Heart left ventricle (tissue), 13 donors: Measurements from ENCODE around the gene CCBE1.

Experiments used
- POLR2A ChIP-seq, 2 donors: fragments of 450-650 bp; IDR thresholded peaks; one replicate each; pipeline ENCODE4 v1.6.1; 2017; ENCODE audit warnings: antibody characterized with exemption in 2 of 2, mild to moderate bottlenecking in 2 of 2, moderate library complexity in 2 of 2
- TF ChIP-seq, protein P1 (sequence below), 12 donors: fragments of 200-600 bp; sonication (generic) in 4 of 12; IDR thresholded peaks; one replicate each; pipeline versions ENCODE4 v1.5.0 to v1.8.0; 2018 to 2022; ENCODE audit warnings: antibody characterized with exemption in 12 of 12, mild to moderate bottlenecking in 5 of 12
- donor health status: ischemic (EF 13 %, LVEDD 7.1; RV severe dilation, severe dysfunction).
- donor health status: DM: no; HTN: yes; CAD: no.
- donor health status: DM: no; HTN: no; CAD: no.
- donor health status: ischemic (EF 25% LVEDD 6.9; RV normal size, moderate dysfunction).
- donor health status: ischemic (EF 25% LVEDD 5.7; RV mildly dilated, moderate dysfunction).
- donor health status: ischemic (EF 35%, LVEDD 5.7; RV mildly dilated, moderate dysfunction).
- donor health status: nonischemic (EF 11% LVEDD 7.7; RV severe dilation, severe dysfunction).
- donor health status: DM: yes; HTN: yes; CAD: no.
- donor health status: PGD.
- donor health status: ischemic (EF 29% LVEDD 5.4; RV normal size, mild dysfunction).
- donor health status: nonischemic (EF 23%, LVEDD 6.1; RV moderate dilation, normal function).

DNA sequence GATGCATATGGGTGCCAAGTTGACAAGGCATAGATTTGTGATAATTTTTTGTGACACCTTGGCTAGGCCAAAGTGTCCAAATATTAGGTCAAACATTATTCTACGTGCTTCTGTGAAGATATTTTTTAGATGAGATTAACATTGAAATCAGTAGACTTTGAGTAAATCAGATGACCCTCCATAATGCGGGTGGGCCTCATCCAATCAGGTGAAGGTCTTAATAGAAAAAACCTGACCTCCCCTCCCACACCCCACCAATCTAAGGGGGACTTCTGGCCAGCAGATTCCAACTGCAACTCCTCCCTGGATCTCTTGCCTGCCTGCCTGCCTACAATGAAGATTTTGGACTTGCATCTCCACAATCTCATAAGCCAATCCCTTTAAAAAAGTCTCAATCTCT lies 219.4 kb downstream of the CCBE1 start:
- TF ChIP-seq, protein P1, sequence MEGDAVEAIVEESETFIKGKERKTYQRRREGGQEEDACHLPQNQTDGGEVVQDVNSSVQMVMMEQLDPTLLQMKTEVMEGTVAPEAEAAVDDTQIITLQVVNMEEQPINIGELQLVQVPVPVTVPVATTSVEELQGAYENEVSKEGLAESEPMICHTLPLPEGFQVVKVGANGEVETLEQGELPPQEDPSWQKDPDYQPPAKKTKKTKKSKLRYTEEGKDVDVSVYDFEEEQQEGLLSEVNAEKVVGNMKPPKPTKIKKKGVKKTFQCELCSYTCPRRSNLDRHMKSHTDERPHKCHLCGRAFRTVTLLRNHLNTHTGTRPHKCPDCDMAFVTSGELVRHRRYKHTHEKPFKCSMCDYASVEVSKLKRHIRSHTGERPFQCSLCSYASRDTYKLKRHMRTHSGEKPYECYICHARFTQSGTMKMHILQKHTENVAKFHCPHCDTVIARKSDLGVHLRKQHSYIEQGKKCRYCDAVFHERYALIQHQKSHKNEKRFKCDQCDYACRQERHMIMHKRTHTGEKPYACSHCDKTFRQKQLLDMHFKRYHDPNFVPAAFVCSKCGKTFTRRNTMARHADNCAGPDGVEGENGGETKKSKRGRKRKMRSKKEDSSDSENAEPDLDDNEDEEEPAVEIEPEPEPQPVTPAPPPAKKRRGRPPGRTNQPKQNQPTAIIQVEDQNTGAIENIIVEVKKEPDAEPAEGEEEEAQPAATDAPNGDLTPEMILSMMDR (IDR thresholded peaks at IDR 0.05): no peak
- TF ChIP-seq POLR2A (IDR thresholded peaks at IDR 0.05): no peak
